Hepatocyte (in vitro differentiated cells): ENCODE data around the gene TMEM74B.

Source experiments
- CTCF ChIP-seq: fragments of 200-600 bp; sonication (generic); IDR thresholded peaks from 2 replicates; pipeline ENCODE4 v1.5.1; 2016; ENCODE audit warnings: antibody characterized with exemption, mild to moderate bottlenecking; ENCODE audit not compliant: poor library complexity
- EZH2 ChIP-seq: fragments of 200-600 bp; sonication (generic); IDR thresholded peaks from 2 replicates; pipeline ENCODE4 v1.6.1; 2016; ENCODE audit warnings: antibody characterized with exemption, mild to moderate bottlenecking, borderline replicate concordance
- EZH2phosphoT487 ChIP-seq: fragments of 200-600 bp; sonication (generic); IDR thresholded peaks from one replicate; pipeline ENCODE4 v1.6.1; 2018; ENCODE audit warnings: antibody characterized with exemption, mild to moderate bottlenecking, low read depth, moderate library complexity; ENCODE audit not compliant: unreplicated experiment, severe bottlenecking

DNA sequence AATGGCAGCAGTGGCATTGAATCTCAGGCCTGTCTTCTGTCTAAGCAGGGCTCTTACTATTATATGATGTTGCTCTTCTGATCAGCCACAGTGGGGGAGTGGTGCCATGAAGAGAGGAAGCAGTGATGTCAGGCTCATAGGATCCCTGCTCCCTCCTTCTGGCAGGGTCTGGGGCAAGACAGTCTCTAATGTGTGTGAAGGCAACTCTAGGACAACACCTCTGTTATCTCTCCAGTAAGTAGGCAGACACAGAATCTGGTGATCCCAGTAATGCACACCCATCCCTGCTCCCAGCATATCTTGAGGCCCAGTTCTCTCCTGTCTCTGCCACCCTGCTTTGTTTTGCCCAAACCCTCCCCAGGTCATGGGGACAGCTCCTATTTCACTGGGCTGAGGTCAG, 27.2 kb upstream of the TMEM74B start:
- no peak for TF ChIP-seq EZH2
- TF ChIP-seq CTCF: no peak
- TF ChIP-seq EZH2phosphoT487: no peak
